H1 (cell line): Measurements from ENCODE around the gene TNS2. TPM values are rescaled to one million over a fixed set of nuclear protein-coding genes. Genes with fewer than 3 reads are reported as not detected.

Source experiments
- CTCF ChIA-PET: fragments of 300-600 bp; sonication (Branson Sonifier 250); formaldehyde crosslinking; loops from one replicate; lab custom pipeline; 2021; ENCODE audit not compliant: partially characterized antibody; lab: Charles Lee
- POLR2A ChIA-PET: fragments of 300-600 bp; sonication (Branson Sonifier 250); formaldehyde crosslinking; loops from one replicate; lab custom pipeline; 2021; ENCODE audit warnings: inconsistent platforms; ENCODE audit not compliant: partially characterized antibody; lab: Charles Lee
- DNase-seq, 2 experiments: peaks; one replicate each; pipeline versions ENCODE4 v3.0.0 to v3.0.0-alpha.2; 2010 to 2022; ENCODE audit warnings: low spot score in 2 of 2, low read depth in 1 of 2, mixed read lengths in 1 of 2
- FAIRE-seq: peaks from 2 replicates; lab custom pipeline; 2011; peaks lifted over from hg19 to GRCh38; lab: Jason Lieb, UNC
- H2AFZ ChIP-seq: 2 replicates; pipeline ENCODE4 v1.8.1; 2012; ENCODE audit warnings: low read length, inconsistent platforms
- H2AK5ac ChIP-seq: 2 replicates; pipeline ENCODE4 v1.6.1; 2013; ENCODE audit warnings: low read depth, low read length
- H2BK120ac ChIP-seq: replicated peaks from 2 replicates; pipeline ENCODE3; 2013; ENCODE audit warnings: low read depth, low read length, inconsistent platforms
- H2BK12ac ChIP-seq: 2 replicates; pipeline ENCODE4 v1.6.1; 2013; ENCODE audit warnings: low read depth, low read length
- H2BK15ac ChIP-seq: 2 replicates; pipeline ENCODE4 v1.6.1; 2013; ENCODE audit warnings: low read length
- H2BK20ac ChIP-seq: 2 replicates; pipeline ENCODE4 v1.6.1; 2013; ENCODE audit warnings: low read length
- H2BK5ac ChIP-seq: 2 replicates; pipeline ENCODE4 v1.6.1; 2013; ENCODE audit warnings: low read depth, low read length
- H3K14ac ChIP-seq: 2 replicates; pipeline ENCODE4 v1.6.1; 2013; ENCODE audit warnings: inconsistent platforms; ENCODE audit not compliant: insufficient read length
- H3K18ac ChIP-seq: 2 replicates; pipeline ENCODE4 v1.6.1; 2013; ENCODE audit warnings: low read length; ENCODE audit errors: extremely low read depth
- H3K23ac ChIP-seq: 2 replicates; pipeline ENCODE4 v1.6.1; 2013; ENCODE audit warnings: inconsistent platforms; ENCODE audit not compliant: insufficient read length
- H3K23me2 ChIP-seq: 2 replicates; pipeline ENCODE4 v1.6.1; 2013; ENCODE audit warnings: low read depth, low read length
- H3K27ac ChIP-seq: 2 replicates; pipeline ENCODE4 v1.6.1; 2011; ENCODE audit warnings: low read depth, low read length, inconsistent platforms
- H3K27me3 ChIP-seq, 4 experiments: replicated peaks in 1 of 4; 1 replicate in 1 of 4; 2 replicates in 3 of 4; pipeline versions ENCODE4 v1.6.1 to v1.8.1; 2011 to 2013; ENCODE audit warnings: low read length in 3 of 4, mild to moderate bottlenecking in 3 of 4, inconsistent platforms in 2 of 4, mixed read lengths in 2 of 4, moderate library complexity in 1 of 4; ENCODE audit not compliant: control insufficient read depth in 3 of 4, insufficient read depth in 3 of 4; ENCODE audit errors: extremely low read depth in 1 of 4
- H3K36me3 ChIP-seq, 4 experiments: 2 replicates each; pipeline versions ENCODE4 v1.6.1 to v1.8.1; 2011 to 2013; ENCODE audit warnings: mild to moderate bottlenecking in 4 of 4, low read length in 3 of 4, moderate library complexity in 2 of 4, control low read depth in 1 of 4, inconsistent platforms in 1 of 4; ENCODE audit not compliant: insufficient read depth in 4 of 4, control insufficient read depth in 2 of 4
- H3K4ac ChIP-seq: replicated peaks from 2 replicates; pipeline ENCODE3; 2013; ENCODE audit warnings: low read length, low read depth, mixed read lengths, inconsistent platforms; ENCODE audit not compliant: insufficient read length
- H3K4me1 ChIP-seq, 4 experiments: replicated peaks in 1 of 4; 1 replicate in 1 of 4; 2 replicates in 3 of 4; pipeline versions ENCODE4 v1.6.1 to v1.8.1; 2011 to 2013; ENCODE audit warnings: low read length in 3 of 4, inconsistent platforms in 2 of 4, mixed read lengths in 1 of 4; ENCODE audit not compliant: insufficient read depth in 4 of 4, control insufficient read depth in 3 of 4
- H3K4me2 ChIP-seq, 2 experiments: 2 replicates each; pipeline versions ENCODE4 v1.6.1 to v1.8.1; 2011 to 2013; ENCODE audit warnings: low read depth in 2 of 2, low read length in 2 of 2, control low read depth in 1 of 2, inconsistent platforms in 1 of 2, mild to moderate bottlenecking in 1 of 2; ENCODE audit not compliant: insufficient read depth in 1 of 2
- H3K4me3 ChIP-seq, 4 experiments: fragments of 200-600, 300-600 bp in 1 of 4; sonication (generic), shearing (Covaris generic), sonication (Bioruptor Twin) in 1 of 4; 2 replicates each; pipeline versions ENCODE4 v1.5.1 to v1.8.1; 2011 to 2016; ENCODE audit warnings: low read length in 4 of 4, low read depth in 3 of 4, control low read depth in 2 of 4, inconsistent platforms in 2 of 4, mild to moderate bottlenecking in 2 of 4, mixed read lengths in 1 of 4, moderate library complexity in 1 of 4; ENCODE audit not compliant: insufficient read depth in 2 of 4; ENCODE audit errors: extremely low read depth in 1 of 4
- H3K56ac ChIP-seq: replicated peaks from 2 replicates; pipeline ENCODE3; 2013; ENCODE audit warnings: low read depth, mild to moderate bottlenecking, mixed read lengths, low read length, inconsistent platforms; ENCODE audit not compliant: insufficient read length
- H3K79me1 ChIP-seq: 2 replicates; pipeline ENCODE4 v1.6.1; 2013; ENCODE audit warnings: low read depth, low read length, control low read depth
- H3K79me2 ChIP-seq, 2 experiments: 2 replicates each; pipeline versions ENCODE4 v1.6.1 to v1.8.1; 2012 to 2013; ENCODE audit warnings: low read length in 2 of 2, mild to moderate bottlenecking in 2 of 2, inconsistent platforms in 1 of 2; ENCODE audit not compliant: insufficient read depth in 2 of 2, control insufficient read depth in 1 of 2
- H3K9ac ChIP-seq, 4 experiments: replicated peaks in 1 of 4; 1 replicate in 1 of 4; 2 replicates in 3 of 4; pipeline versions ENCODE4 v1.6.1 to v1.8.1; 2011 to 2013; ENCODE audit warnings: low read depth in 3 of 4, low read length in 3 of 4, control low read depth in 2 of 4, mild to moderate bottlenecking in 2 of 4, moderate library complexity in 2 of 4, inconsistent platforms in 1 of 4; ENCODE audit errors: extremely low read depth in 1 of 4
- H3K9me3 ChIP-seq, 2 experiments: 2 replicates each; pipeline versions ENCODE4 v1.6.1 to v1.8.1; 2012 to 2013; ENCODE audit warnings: mild to moderate bottlenecking in 2 of 2, moderate library complexity in 2 of 2, control low read depth in 1 of 2, inconsistent platforms in 1 of 2, low read depth in 1 of 2, low read length in 1 of 2, mixed read lengths in 1 of 2; ENCODE audit not compliant: insufficient read depth in 2 of 2
- H4K20me1 ChIP-seq, 2 experiments: replicated peaks in 1 of 2; 2 replicates each; pipeline versions ENCODE3 to v1.8.1; 2011 to 2013; ENCODE audit warnings: inconsistent platforms in 2 of 2, low read length in 2 of 2, mild to moderate bottlenecking in 1 of 2; ENCODE audit not compliant: insufficient read depth in 2 of 2, control insufficient read depth in 1 of 2
- H4K5ac ChIP-seq: 2 replicates; pipeline ENCODE4 v1.6.1; 2013; ENCODE audit warnings: low read length, low read depth, mixed read lengths, inconsistent platforms; ENCODE audit not compliant: insufficient read length
- H4K8ac ChIP-seq: 2 replicates; pipeline ENCODE4 v1.8.0; 2013; ENCODE audit warnings: mild to moderate bottlenecking, moderate library complexity, low read length, inconsistent platforms; ENCODE audit not compliant: insufficient read depth; ENCODE audit errors: extremely low read depth
- H4K91ac ChIP-seq: replicated peaks from 2 replicates; pipeline ENCODE3; 2013; ENCODE audit warnings: low read length, mixed read lengths, inconsistent platforms; ENCODE audit not compliant: insufficient read length
- CEBPB ChIP-seq: IDR thresholded peaks from 2 replicates; pipeline ENCODE4 v1.6.1; 2012; ENCODE audit warnings: low read depth, low read length
- KDM4A ChIP-seq: IDR thresholded peaks from one replicate; pipeline ENCODE4 v1.7.1; 2012; ENCODE audit warnings: low read depth, mild to moderate bottlenecking, moderate library complexity, low read length, inconsistent platforms; ENCODE audit not compliant: severe bottlenecking
- TCF12 ChIP-seq: IDR thresholded peaks from 2 replicates; pipeline ENCODE4 v1.6.1; 2011; ENCODE audit warnings: low read depth, mild to moderate bottlenecking, low read length
- WGBS, 2 experiments: shearing (Covaris generic) in 1 of 2; methylation state at CpG; one replicate each; pipeline versions ENCODE4 v1.1.6 to v1.1.7; 2013 to 2015; ENCODE audit warnings: low lambda C conversion rate in 2 of 2, mixed read lengths in 2 of 2, inconsistent platforms in 1 of 2, low coverage in 1 of 2, missing lambda C conversion rate in 1 of 2; ENCODE audit not compliant: insufficient replicate concordance in 2 of 2, insufficient coverage in 1 of 2, insufficient read length in 1 of 2; ENCODE audit errors: extremely low coverage in 1 of 2, missing lambda C conversion rate in 1 of 2; 5-methylcytosine and 5-hydroxymethylcytosine counted together
- polyA plus RNA-seq, 7 experiments: library from polyadenylated mRNA; depleted of rRNA in 3 of 7; stranded (reverse) in 5 of 7; unstranded in 2 of 7; fragments of >200 nt in 5 of 7; fragments of 200-250 nt in 2 of 7; gene quantifications; 1 replicate in 5 of 7; 2 replicates in 1 of 7; 4 replicates in 1 of 7; pipeline versions ENCODE4 v1.2.1 to v1.2.3, GENCODE V29; 2011 to 2013; ENCODE audit warnings: missing spikeins in 2 of 7, mixed read lengths in 2 of 7
- total RNA-seq: library from RNA; stranded (reverse); fragmentation: NEBNext Ultra II Directional; extraction: Animal tissue kit (Norgen Biotek cat#: 25700); gene quantifications from 2 replicates; pipeline ENCODE4 v1.2.1, GENCODE V29; 2021

The TNS2 gene
- total and polyA plus RNA-seq, 2 of the 8 experiments (the other 6 are each of a cell fraction or from before 2014, with no cell fraction given), result 2.8 to 4.7 TPM

DNA sequence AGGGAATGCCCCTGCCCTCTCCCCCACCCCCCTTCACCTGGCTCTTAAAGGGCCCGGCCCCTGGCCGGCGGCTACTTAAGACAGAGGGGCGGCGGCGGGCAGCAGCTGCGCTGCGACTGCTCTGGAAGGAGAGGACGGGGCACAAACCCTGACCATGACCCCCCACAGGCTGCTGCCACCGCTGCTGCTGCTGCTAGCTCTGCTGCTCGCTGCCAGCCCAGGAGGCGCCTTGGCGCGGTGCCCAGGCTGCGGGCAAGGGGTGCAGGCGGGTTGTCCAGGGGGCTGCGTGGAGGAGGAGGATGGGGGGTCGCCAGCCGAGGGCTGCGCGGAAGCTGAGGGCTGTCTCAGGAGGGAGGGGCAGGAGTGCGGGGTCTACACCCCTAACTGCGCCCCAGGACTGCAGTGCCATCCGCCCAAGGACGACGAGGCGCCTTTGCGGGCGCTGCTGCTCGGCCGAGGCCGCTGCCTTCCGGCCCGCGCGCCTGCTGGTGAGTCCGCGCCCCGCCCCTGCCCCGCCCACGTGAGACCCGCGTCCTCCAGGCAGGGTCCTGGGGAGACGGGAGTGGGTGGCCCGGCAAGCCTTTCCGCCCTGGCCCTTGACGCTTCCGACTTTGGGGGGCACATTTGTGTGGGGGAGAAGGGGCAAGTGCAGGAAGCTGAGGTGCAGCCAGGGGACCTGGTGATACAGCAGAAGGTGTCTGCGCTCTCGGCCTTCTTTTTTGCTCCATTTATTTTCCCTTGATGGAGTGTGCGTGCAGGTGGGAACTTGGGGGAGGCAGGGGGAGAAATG lies 47.9 kb downstream of the TNS2 start, which contains the start of gene IGFBP6:
Gene IGFBP6, plus strand, starts transcription at position 104 of the 790 bp plus-strand sequence. Its CDS starts 51 bp downstream, at position 155.
- Histone ChIP-seq H3K4me2 (peak within 1 kb of the TSS; percentile 95 to 99), H3K9ac (peak within 1 kb of the TSS in 2 of 4 experiments; percentile 1 to 50; a peak in 2 of 7 replicates), H3K4me1 (peaks cover 4 to 22% (median 5%) of the 10 kb centered on the region in 4 experiments)
- TF ChIP-seq TCF12 (no peak), CEBPB (no peak), KDM4A (peak; percentile 78)
- TF ChIP-seq, all 59 proteins: peak for 1
- peaks cover 0 to 25% (median 15%) of the 10 kb centered on the region in 4 experiments; a peak in 5 of 7 replicates for H3K27me3 ChIP-seq
- H3K18ac ChIP-seq, result peak within 1 kb of the TSS; percentile 32
- no peak within 1 kb of the TSS for H2AK5ac ChIP-seq
- ChIA-PET POLR2A (interaction anchor here (0.7 to 3.6 kb wide), 11 partner anchors 11 to 95 kb away, joined by 3 to 21 read pairs (median 5); partner anchors contain the start of genes EIF4B and SPRYD3), CTCF (interaction anchor here (1.2 to 19.1 kb wide), 11 partner anchors 12 to 1757 kb away, joined by 3 to 531 read pairs (median 12); partner anchors contain the start of gene SPRYD3)
- DNase-seq (peak in 1 of 2 experiments; percentile 80), FAIRE-seq (no peak)
- H4K20me1 ChIP-seq, result no peaks in the 10 kb centered on the region
- peak within 1 kb of the TSS; percentile 85; the same call in 1 of the 2 replicates for H2BK12ac ChIP-seq
- no peak within 1 kb of the TSS for H2BK120ac ChIP-seq
- no peak within 1 kb of the TSS for H3K14ac ChIP-seq
- peak within 1 kb of the TSS; percentile 78 for H2AFZ ChIP-seq
- 2% methylated on average over 27 of the region's 51 CpGs; no CpG with 5 or more reads in 1 of the 2 experiments for WGBS, 2 experiments
- H4K8ac ChIP-seq, result peak within 1 kb of the TSS; percentile 17; the same call in 1 of the 2 replicates
- H3K23me2 ChIP-seq, result peaks cover 28% of the 10 kb centered on the region
- peak within 1 kb of the TSS; percentile 16 for H4K5ac ChIP-seq
- H3K4ac ChIP-seq, result peak within 1 kb of the TSS; percentile 83
- H4K91ac ChIP-seq, result peak within 1 kb of the TSS; percentile 83
- no peaks in the 10 kb centered on the region for H3K79me1 ChIP-seq
- no peaks in the 10 kb centered on the region for H3K9me3 ChIP-seq
- H3K79me2 ChIP-seq, result no peaks in the 10 kb centered on the region
- H2BK5ac ChIP-seq, result peak within 1 kb of the TSS; percentile 52; the same call in 1 of the 2 replicates
- H3K23ac ChIP-seq, result no peak within 1 kb of the TSS
- H3K56ac ChIP-seq, result peak within 1 kb of the TSS; percentile 54
- H3K4me3 ChIP-seq, result peak within 1 kb of the TSS; percentile 62 to 85 (median 77)
- peak within 1 kb of the TSS; percentile 61; the same call in 1 of the 2 replicates for H2BK15ac ChIP-seq
- peak within 1 kb of the TSS; percentile 72; the same call in 1 of the 2 replicates for H2BK20ac ChIP-seq
- H3K27ac ChIP-seq, result no peak within 1 kb of the TSS
- no peaks in the 10 kb centered on the region for H3K36me3 ChIP-seq
